ENCODE data around the gene FNDC1.
"Not testable (repeated sequence)": the region's sequence is repeated elsewhere in the genome, so short reads cannot be mapped to it uniquely, and the experiment has no call there.

The FNDC1 gene

DNA sequence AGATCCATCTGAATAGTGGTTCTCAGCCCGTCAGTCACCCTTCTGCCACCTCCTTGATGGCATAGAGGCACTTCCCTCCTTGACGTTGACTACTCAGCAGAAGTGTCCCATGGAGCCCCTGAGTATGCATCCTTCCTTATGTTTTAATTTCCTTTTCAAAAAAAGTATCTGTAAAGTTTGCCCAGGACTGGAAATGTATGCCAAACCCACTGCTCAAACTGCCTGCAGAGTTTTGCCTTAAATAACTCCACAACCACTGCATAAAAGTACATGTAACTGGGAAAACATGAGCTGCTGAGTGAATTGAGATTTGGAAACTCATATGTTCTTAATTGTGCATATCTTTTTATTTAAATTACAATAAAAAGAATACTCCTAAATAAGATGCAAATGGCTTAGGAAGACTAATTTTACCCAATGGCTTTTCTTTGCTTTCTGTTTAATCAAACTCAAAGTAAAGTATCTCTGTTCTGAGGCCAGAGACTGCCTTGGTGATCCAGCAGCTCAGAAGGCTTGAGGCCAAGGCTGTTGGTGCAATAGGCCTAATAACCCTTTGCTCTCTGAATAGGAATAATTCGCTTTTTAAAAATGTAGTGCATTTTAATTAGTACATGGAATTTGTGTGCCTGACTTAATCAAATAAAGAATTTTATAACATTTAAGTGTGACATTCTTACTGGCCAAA lies 90.4 kb downstream of the FNDC1 start:
- no peak for DNase-seq

- no peak for DNase-seq
Measured at GRCh38 chr6:159260208-159260607, 91.0 kb downstream of the FNDC1 start.

DNA sequence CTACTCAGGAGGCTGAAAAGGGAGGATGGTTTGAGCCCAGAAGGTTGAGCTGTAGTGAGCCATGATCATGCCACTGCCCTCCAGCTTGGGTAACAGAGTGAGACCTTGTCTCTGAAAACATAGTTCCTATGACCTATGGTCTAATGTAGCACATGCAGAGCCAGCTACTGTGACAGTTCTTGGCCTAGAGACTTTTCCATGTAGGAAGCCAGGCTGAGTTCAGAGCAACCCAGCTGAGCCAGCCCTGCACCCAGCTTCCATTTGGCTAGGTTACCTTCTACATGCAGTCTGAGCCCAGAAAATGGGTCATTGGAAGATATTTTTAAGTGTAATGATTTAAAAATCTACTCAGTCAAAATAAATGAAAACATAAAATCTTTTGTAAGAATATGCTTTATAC lies 92.8 kb downstream of the FNDC1 start:
- no peak for DNase-seq

- DNase-seq: no peak
Measured at GRCh38 chr6:159262586-159262985, 93.4 kb downstream of the FNDC1 start.

DNA sequence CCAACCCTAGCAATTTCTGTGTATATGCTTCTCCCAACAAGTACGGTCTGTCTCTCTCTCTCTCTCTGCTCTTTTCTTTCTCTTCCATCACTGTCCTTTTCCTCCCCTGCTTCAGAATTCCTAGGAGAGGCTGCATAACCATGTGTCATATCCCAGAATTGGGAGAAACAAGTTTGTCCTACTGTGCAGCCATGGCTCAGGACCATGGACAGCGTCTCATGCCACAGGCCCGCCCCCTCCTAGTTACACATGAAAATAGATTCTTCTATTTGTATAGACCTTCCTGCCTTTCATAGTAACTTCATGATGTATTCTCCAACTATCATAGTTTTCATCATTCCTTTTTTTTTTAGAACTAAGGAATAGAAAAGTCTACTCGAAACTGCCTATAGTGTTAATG lies 98.0 kb downstream of the FNDC1 start:
- DNase-seq: no peak

DNA sequence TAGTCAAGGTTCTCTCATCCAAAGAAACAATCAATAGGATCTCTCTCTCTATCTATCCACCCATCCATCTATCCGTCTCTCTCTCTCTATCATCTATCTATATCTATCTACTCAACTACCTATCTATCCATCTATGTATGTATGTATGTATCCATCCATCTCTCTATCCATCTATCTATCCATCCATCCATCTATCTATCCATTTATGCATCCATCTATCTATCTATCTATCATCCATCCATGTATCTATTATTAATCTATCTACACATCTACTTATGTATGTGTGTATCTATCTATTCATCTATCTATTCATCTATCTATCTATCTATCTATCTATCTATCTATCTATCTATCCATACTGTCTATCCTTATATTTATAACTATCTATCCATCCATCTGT lies 99.3 kb downstream of the FNDC1 start:
- no peak for DNase-seq

GRCh38 chr6:159271257-159271656 lies 102.1 kb downstream of the FNDC1 start:
- DNase-seq: no peak

DNA sequence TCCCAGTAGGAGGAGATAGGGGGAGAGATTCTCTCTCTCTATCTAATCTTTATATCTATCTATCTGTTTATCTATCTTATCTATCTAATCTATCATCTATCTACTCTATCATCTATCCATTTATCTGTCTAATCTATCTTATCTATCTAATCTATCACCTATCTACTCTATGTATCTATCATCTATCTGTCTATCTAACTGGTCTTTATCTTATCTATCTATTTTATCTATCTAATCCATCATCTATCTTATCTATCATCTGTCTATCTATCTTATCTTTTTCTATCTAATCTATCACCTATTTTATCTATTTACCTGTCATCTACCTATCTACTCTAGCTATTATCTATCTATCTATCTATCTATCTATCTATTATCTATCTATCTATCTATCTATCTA lies 109.4 kb downstream of the FNDC1 start:
- DNase-seq: no peak

DNA sequence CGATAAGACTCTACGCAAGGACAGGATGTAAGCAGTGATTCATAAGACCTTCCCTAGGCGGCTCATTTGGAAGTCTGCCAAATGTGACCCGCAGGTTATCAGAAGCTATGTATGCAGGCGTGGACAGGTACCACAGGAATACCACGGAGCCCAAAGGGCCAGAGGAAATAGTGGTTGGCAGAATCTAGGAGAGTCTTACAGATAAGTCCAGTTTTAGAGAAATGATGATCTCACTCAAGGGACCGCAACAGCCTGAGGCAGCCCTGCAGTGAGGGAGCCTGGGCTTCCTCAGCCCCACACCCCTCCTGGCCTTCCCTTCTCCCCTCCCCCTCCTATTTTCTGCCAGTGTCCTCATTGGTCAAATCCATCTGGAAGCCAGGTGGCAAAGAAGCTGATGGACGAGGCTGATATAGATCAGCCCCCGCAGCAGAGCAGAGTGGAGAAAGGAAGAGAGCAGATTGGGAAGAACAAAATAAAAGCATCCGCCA lies 110.6 kb downstream of the FNDC1 start:
- no peak for DNase-seq

- no peak for DNase-seq
Measured at GRCh38 chr6:159282421-159282820, 113.2 kb downstream of the FNDC1 start.

GRCh38 chr6:159284661-159285060 lies 115.5 kb downstream of the FNDC1 start:
- DNase-seq: not testable (repeated sequence)

- no peak for DNase-seq
Measured at GRCh38 chr6:159298840-159299239, 129.6 kb downstream of the FNDC1 start.

DNA sequence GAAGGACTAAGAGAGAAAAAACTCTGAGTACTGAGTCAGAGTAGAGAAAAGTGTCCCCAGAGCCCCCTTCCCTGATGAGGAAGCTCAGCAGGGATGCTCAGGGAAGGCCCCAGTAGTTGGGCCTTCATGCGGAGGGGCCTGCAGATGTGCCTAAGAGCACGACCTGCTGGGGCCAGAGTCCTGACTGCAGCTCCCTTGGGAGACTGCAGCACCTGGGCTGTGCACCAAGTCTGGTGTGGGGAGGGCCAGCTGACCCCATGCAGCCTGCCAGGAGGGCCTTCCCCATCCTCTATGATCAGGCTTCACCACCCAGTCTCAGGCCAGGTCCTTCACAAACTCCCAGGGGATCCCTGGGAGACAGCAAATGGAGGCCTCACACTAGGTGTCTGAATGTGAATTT lies 130.4 kb downstream of the FNDC1 start:
- no peak for DNase-seq

- no peak for DNase-seq
Measured at GRCh38 chr6:159301277-159301676, 132.1 kb downstream of the FNDC1 start.

DNA sequence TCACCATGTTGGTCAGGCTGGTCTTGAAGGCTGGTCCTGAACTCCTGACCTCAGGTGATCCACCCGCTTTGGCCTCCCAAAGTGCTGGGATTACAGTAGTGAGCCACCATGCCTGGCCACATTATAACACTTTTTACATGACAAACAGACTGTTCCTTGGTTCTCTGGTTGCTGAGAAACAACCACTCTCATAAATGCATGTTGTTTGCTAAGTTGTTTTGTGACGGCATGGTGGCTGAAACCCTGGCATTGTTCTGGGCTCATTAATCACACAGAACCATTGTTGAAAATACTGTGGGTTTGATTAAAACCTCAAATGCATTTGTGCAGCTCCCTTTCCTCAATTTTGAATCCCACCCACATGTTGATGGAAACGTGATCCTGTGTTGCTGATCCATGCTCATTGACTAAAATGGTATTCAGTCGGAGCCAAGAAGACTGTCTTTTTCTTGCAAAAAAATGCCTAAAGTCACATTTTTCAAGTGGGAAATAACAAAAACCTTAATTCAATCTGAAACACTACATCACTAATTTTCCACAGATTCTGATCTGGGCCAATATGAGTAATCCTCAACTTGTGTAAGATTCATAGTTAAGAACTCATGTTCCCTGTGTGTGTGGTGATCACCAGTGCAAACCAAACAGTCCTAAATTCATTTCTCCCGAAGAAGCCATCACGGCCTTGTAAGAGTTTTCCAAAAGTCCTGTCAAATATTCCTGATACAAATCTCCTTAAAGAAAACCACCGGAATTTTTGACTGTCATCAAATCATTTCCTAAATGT lies 132.8 kb downstream of the FNDC1 start:
- DNase-seq: no peak

DNA sequence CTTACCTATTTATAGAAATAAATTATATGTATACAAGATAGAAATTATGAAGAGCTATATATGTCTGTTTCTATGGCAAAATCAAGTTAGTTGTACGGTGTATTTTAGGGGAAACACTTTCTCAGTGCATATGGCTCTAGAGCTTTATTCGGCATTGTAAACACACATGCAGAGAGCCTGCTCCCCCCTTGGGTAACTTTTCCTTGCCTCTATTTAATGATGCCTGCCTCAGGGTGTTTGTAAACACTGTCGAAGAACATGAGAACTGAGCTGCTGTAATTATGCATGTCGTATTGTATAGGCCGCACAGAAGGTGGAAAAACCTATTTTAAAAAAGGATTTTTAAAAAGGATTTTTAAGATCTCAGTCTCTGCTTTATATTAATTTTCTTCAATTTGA lies 133.4 kb downstream of the FNDC1 start:
- DNase-seq: no peak

DNA sequence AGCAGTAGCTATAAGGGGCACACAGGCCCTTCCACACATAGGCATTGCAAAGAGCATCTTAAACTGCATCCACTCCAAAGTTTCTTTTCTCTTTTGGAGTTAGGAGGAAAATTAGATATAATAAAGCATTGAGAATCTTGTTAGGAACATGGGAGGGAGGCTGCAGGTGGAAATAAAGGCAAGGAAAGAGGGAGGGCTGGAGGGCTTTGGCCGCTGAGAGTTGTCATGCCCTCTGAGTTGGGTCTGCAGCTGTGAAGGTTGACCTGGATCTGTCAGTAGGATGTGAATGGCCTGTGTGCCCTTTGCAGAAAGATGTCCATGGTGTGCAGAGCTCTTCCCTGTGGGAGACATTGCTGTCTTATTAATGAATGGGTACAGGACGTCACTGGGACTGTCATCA lies 134.0 kb downstream of the FNDC1 start:
- DNase-seq: no peak

DNA sequence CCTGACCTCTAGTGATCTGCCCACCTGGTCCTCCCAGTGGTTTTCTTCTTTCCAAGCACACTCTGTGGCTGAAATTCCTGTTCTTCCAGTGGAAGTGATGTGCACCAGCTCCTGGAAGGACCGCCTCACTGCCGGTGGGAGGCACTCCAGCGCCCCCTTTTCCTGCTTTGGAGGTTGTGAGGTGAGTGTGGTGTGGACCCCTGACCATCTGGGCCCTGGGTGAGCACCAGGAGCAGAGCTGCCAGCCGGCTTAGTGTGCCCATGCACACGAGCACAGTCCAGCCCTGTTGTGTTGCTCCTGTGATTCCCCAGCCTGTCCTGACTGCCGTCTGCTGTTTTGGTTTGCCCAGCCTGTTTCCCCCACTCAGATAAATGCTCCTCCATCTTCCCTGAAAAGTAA lies 134.6 kb downstream of the FNDC1 start:
- DNase-seq: no peak

- no peak for DNase-seq
Measured at GRCh38 chr6:159304641-159305040, 135.4 kb downstream of the FNDC1 start.

DNA sequence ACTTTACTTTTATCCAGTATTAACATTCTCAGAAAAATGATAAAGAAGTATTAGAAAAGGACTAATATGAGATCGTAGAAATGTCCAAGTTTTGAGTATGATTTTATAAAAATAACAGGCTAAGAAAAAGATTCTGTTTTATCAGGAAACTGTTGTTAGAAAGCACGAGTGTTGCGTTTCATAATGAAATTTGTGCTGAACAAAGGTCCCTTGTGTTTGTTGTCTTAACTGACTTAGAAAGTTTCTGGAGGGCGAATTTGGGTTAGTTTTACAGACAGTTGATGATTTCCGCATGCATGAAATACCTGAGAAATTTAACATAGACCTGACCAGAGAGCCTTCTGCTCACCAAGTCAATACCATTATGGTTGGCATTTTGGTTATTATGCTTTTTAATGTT lies 136.0 kb downstream of the FNDC1 start:
- DNase-seq: no peak

DNA sequence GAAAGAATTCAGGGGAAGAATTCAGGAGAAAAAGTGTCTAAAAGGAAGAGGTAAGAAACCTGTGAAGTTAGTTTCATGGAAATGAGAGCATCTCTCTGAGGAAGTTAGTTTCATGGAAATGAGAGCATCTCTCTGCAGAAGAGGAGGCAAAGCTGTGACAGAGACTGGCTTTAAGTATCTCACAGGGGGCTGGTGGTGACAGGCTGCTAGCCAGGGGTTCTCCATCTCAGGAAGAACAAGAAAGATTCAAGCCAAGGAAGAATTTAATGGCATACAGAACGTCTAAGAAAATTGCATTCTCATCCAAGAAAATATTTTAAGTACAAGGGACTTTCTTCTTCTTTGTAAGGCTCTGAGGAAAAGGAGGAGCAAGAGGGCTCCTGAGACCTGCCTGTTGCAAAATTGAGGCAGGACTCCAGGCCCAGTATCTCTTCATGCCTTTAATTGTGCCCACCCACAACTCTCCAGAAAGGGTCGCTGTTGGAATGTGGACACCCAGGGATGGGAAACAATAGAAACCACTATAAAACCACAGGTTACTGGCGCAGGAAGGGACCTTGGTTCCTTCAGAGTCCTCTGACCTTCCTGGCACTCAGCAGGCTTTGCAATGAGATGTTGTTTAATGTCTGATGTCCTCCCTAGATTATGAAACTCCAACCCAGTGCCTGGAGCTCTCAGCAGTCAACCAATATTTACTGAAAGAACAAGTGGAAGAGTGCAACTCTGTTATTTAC lies 136.8 kb downstream of the FNDC1 start:
- no peak for DNase-seq

GRCh38 chr6:159307246-159307790 lies 138.1 kb downstream of the FNDC1 start:
- DNase-seq: no peak

- DNase-seq: no peak
Measured at GRCh38 chr6:159308198-159308597, 139.0 kb downstream of the FNDC1 start.

GRCh38 chr6:159309723-159310122 lies 140.5 kb downstream of the FNDC1 start:
- no peak for DNase-seq
